HG02678 (cell line): ENCODE measurements around the gene AAK1.
"Not testable (repeated sequence)": the region's sequence is repeated elsewhere in the genome, so short reads cannot be mapped to it uniquely, and the experiment has no call there.

Source experiments
- ATAC-seq: cut with Tn5 transposase; IDR thresholded peaks from one replicate; pipeline ENCODE4 v1.9.1; 2021; ENCODE audit warnings: mild to moderate bottlenecking, moderate library complexity; ENCODE audit not compliant: unreplicated experiment

The AAK1 gene

DNA sequence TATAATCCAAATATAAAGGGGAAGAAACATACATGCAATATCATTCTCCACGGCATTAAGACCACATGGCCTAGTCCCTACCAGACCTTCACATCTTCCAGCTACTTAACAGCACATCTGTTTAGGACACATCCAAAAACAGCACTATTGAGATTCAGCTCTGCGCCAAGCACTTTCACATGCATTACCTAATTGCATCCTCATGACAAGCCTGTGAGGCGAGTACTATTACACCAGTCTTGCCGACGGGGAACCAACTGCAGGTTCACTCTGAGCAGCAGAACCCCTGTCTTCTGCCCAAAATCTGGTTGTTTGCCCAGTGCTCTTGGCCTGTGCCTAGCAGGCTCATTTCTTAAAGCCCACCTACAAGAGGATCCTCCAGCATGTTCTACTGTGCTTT, 66.7 kb downstream of the AAK1 start:
- no peak for ATAC-seq

DNA sequence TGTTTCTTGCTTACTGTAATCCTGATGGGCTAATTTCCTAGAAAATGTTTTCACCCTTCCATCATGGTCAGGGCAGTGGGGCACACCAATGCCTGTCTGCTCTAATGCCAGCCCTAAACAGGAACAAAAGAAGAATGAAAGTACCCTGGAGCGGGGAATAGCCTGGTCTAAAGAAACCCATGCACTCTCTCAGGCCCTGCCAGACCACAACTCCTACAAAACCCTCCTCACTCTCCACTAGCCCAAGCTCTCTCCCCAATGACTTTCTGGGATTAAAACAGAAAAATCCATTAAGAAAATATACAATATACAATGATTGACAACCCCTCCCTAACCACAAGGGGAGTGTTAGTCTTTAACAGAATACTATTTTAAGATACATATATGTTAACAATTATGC, 67.6 kb downstream of the AAK1 start:
- no peak for ATAC-seq

DNA sequence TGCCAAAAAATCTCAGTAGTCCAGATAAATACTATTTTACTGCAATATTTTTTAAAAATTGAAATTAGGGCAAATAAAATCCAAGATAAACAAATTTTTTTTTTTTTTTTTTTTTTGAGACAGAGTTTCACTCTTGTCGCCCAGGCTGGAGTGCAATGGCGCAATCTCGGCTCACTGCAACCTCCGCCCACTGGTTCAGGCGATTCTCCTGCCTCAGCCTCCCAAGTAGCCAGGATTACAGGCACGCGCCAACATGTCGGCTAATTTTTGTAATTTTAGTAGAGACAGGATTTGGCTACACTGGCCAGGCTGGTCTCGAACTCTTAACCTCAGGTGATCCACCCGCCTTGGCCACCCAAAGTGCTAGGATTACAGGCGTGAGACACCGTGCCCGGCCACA, 68.2 kb downstream of the AAK1 start:
- ATAC-seq = not testable (repeated sequence)

DNA sequence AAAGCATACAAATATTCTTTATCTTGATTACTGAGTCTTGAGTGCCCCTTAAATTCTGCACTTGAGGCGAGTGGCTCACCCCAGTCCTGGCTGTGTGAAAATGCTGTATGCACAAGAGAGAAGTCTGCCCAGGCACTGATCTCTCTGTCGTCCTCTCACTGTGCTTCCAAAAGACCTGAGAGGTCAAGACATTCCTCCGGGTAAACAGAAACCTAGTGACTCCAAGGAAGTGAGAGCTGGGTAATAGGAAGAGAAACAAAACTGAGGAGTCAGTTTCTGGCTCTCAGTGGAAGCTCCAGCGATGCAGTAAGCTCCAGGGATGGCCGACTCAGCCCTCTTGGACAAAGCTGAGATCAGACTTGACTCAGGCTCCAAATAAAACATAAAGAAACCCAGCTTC, 70.9 kb downstream of the AAK1 start:
- ATAC-seq = no peak

DNA sequence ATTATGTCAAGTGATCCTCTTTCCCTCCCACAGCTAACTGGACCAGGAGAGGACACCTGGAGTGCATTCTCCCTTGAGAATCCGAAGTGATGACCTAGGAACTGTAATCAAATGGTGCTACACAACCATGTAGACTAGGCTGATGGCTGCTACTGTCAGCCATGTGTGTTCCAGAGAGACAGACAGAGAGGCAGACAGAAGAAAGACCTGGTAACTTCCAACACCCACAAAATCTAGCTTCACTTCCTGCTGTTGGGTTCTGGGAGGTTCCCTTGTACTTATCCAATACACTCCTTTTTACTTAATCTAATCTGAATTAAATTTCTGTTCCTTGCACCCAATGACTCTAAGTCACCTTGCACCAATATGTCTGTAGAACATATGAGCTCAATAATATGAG, 72.3 kb downstream of the AAK1 start:
- ATAC-seq = no peak

DNA sequence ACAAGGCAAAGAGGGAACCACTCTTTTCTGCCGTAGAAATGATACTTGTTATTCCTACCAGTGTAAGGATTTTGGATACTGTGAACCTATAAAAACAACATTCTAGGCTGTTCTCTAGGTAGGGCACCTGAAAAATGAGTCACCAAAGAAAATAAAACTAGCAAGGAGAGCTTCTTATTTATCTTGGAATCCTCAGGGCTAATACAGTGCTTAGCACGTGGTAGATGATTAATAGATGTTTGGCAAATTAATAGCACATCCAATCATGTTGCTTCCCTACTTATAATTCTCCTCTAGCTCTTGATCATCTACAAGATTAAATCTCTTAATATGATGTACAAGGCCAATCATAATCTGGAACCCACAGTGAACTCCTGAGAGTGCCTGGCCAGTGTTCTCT, 73.1 kb downstream of the AAK1 start:
- ATAC-seq = no peak

DNA sequence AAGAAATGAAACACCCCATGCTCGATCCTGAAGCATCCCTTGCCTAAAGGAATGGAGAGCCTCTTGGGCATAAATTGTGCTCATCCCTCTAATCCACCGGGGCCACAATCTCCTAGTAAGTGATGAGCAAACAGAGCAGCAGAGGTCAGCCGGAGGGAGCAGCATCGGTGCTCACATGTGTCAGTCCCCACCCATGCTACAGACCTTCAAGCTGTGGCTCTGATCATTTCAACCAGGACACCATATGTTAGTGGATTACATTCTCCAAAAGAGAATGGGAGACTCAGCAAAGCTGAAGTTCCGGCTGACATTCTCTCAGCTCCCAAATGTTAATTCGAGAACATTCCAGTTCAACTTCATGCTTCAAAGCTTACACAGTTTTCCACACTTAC, 75.6 kb downstream of the AAK1 start:
- no peak for ATAC-seq

DNA sequence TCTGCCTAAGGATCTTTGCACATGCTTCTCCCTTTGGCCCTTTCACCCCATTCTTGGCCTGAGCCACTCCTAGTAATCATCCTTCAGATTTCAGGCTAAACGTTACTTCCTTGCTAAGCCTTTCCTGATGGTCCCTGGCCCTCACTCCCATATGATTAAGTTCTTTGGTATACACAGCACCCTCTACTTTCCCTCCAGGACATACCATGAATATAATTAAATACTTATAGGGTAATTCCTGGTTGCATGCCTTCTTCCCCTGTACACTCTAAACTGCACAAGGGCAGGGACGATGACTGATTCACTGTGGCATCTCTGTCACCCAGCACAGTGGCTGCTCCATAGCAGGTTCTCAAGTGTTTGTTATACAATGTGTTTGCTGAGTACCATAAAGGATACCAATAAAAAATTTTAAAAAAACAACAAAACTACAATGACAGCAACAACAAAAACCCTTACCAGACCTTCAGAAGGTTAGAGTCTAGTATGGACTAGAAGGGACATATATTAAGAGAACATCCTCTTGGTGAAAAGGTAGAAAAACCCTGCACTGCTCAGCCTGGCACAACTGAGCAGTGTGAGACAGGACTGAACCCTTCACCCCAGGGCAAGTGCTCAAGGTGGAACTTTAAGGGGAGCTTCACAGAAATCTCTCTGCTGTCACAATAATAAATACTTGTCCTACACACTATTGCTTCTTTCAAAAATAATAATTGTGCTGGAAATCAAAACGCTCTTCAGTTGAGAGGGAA, 76.2 kb downstream of the AAK1 start:
- no peak for ATAC-seq

DNA sequence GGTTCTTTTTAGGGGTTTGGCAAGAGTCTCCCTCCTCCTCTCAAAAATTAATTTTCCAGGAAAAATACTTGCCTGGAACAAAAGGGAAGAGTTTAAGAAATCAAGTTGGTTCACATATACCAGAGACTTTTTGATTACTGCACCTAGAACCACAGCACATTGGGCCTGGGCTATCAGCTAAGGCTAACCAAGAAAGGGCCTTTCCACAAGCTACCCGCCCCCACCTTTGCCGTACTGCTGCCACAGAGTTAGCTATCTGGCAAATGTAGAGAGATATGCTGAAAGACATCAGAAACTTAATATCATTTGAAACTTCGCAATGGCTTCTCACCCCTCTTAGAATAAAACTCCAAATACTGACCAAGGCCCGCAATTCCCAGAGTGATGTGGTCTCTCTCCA, 76.9 kb downstream of the AAK1 start:
- ATAC-seq = no peak

DNA sequence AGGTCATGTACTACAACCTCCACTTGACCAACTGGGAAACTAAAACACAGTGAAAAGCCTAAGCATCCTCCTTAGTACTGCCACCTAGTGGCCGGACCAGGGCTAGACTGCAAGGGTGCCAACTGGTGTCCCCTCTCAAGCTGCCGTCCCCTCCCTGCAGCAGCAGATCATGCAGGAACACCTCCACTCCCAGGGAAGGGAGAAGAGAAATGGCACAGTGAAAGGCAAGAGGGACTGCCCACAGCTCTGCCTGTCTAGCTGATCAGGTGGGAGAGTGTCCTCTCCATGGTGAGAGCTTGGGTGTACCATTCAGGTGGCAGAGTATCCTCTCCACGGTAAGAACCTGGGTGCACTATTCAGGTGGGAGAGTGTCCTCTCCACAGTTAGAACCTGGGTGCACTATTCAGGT, 78.1 kb downstream of the AAK1 start:
- peak; percentile 72 for ATAC-seq

DNA sequence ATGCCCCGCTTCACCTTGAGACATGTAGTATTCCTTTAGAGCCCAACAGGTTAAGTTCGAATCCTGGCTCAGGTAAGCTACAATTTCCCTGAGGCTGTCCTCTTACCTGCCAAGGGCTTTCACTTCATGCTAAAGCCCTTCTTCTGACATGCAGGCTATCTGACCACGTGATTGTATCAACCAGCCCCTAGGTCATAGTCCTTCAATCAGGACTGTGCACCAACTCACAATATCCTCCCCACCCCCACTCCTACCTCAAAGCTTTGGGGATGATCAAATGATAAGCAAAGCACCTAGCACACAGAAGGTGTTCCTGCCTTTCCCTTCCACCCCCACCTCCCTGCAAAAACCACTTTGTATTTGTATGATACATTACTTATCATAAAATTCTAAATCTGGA, 78.9 kb downstream of the AAK1 start:
- no peak for ATAC-seq

DNA sequence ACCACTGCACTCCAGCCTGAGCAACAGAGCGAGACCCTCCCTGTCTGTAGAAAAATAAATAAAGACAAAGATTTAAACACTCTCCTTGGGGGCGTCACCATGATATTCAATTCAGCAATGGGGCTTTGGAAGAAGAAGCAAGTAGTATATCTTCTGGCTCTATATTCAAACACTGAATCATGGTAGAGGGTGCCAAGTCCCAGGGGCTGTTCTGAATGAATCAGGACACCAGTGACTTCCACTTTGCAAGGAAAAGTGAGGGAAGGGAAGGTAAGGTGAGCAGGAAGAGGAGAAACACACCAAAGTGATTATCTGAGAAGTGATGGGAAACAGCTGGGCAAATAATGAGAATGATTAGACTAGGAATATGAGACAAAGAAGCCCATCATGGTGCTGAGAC, 80.5 kb downstream of the AAK1 start:
- ATAC-seq = no peak

DNA sequence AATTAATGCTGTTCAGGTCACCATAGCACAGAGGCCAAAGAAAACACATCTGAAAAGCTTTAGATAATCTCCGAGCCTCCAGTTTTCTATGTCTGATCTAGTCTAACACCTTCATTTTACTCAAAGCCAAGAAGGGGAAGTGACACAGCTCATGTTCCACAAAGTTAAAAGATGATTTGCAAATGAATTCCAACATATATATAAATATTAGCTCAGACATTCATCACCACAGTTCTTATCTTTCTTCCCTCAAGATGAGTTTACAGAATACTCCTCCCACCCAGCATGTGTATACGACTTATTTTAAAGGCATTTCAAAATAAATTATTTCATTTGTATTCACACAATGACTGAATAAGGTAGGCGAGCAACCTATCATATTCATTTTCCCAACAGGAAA, 82.4 kb downstream of the AAK1 start:
- no peak for ATAC-seq

DNA sequence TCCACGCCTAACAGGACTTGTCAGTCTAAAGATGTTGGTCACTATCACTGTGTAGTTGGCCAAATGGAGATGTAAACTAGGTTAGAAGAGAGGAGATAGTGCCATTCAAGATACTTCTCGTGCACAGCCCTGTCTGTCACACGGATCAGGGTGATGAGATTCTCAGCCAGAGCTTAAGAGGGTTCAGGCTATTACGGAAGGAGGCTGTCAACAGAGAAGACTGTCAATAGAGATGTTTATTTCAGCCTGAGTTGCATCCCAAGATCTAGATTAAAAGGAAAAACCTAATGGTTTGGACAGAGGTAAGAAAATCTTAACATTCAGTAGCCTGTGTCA, 83.4 kb downstream of the AAK1 start:
- ATAC-seq = no peak

DNA sequence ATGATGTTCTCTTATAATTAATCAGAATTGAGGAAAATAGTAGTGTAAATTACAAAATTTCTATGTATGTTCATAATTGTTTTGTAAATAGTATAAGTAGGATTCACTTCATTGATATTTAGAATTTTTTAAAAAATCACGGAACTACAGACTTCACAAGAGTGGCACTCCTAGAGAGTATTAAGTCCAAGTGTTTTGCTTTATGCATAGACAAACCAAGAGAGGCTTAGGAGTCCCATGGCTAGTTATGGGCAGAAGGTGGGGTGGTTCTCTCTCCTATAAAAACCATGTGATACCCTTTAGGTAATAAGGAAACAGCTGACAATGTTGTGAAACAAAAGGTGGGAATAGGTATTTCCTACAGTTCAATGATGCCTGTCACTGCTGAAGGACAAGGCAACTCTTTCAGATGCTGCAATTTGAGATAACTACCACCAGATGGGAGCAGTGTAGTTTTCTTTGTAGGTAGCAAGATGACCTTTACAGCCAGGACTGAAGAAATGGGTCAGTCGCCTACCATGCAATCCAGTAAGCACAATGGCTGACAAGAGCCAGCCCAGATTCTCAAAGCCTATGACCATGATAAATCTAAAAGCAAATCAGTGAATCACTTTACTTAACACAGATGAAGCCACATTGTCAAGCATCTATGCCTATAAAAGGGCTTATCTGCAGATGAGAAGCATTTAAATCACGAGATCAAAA, 83.9 kb downstream of the AAK1 start:
- ATAC-seq = peak; percentile 67

DNA sequence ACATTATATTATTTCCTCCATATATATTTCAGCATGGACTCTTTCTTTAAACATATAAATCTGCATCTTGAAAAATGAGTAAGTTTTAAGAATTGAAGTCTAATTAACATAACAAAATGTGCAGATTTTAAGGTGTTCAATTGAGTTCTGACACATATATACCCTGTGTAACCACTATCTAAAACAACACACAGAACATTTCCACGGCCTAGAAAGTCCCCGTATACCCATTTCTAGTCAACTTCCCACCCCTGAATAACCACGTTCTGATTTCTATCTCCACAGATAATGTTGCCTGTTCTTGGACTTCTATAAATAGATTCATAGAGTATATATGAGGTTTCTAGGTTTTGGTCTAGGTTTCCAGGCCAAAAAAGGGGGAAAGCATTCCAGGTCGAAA, 87.5 kb downstream of the AAK1 start:
- ATAC-seq = no peak

DNA sequence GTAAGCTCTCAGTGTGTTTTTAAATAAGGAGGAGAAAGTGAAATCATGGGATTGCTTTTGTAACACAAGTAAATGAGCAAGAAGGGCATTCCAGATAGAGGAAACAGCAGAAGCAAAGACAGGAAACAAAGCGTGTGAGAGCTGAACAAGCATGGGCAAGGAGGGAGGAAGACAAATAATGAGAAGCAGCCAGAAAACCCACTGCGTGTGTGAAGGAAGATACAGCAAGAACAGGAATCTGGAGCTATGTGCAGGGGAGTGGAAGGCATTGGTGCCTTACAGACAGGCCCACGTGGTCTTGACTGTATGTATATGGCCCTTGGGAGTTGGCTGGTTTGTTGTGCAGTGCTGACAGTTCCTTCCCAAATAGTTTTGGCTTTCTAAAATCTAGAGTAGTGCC, 88.6 kb downstream of the AAK1 start:
- no peak for ATAC-seq

DNA sequence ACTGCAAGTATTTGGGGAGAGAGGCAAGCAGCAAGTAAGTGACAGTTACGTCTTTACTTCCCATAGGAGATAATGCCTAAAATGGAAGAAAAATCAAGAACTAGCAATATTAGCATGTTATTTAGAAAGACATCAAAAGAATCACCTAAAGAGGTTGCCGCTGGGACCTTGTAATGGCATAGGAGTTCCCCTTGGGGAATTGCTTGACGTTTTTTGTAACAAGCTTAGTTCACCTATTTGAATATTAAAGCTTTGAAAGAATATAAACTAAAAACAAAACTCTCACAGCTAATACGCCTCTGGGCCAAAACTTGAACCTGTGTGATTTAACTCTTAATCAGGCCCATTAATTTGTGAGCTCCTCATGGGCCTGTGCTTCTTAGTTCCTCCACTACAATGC, 89.0 kb downstream of the AAK1 start:
- no peak for ATAC-seq

DNA sequence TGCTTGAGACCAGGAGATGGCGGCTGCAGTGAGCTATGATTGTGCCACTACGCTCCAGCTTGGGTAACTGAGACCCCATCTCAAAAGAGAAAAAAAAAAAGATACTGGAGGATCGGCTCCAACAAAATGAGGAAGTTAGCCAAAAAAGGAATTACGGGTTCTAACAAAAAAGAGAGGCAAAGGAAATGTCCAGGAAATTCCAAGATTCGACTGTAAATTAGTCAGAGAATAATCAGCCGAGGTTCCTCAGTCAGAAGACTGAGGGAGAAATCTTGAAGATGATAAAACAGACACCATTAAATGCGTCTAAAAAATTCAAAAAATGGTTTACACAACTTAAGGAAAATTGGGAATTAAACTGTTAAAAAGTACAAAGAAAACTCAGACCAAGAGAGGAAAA, 89.5 kb downstream of the AAK1 start:
- ATAC-seq = no peak

DNA sequence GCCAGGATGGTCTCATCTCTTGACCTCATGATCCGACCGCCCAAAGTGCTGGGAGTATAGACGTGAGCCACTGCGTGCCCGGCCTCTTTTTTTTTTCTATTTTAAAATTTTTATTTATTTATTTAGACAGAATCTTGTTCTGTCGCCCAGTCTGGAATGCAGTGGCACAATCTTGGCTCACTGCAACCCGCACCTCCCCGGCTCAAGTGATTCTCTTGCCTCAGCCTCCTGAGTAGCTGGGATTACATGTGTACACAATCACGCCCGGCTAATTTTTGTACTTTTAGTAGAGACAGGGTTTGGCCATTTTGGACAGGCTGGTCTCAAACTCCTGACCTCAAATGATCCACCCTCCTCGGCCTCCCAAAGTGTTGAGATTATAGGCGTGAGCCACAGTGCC, 93.0 kb downstream of the AAK1 start:
- ATAC-seq = not testable (repeated sequence)

DNA sequence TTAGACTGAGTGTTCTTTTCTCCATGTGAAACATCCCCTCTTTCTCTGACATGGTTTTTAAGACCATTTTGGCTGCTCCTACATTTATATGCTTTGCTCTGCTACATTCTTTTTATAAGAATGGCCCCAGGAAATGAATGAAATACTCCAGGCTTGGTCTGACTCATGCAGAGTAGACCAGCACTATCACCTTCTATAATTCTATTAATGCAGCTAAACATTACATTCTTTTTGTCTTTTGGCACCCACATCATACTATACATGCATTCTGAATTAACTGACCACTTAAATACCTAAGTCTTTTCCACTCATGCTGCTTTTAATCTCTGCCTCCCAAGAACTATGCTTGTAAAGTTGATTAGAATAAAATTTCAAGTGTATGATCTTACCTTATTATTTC, 94.1 kb downstream of the AAK1 start:
- no peak for ATAC-seq

DNA sequence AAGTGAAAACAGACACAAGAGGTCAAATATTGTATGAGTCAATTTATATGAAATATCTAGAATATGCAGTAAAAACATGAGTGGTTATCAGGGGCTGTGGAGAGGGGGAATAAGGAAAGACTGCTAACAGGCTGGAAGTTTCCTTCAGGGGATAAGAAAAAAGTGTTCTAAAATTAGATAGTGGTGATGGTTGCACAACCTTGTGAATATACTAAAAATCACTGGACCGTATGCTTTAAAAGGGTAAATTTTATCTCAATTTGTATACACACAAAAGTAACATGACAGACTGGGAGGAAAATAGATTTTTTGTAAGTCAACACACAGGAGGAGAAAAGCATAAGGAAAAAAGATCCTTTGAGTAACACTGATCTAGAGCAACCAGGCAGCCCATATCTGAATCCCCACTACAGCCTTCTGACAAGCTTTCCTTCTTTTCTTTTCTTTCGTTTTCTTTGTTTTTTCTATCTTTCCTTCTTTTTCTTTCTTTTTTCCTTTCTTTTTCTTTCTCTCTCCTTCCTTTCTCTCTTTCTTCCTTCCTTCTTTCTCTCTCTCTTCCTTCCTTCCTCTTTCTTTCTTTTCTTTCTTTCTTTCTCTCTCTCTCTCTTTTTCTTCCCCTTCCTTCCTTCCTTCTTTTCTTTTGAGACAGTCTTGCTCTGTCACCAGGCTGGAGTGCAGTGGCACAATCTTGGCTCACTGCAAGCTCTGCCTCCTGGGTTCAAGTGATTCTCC, 95.4 kb downstream of the AAK1 start:
- no peak for ATAC-seq
